Uterus (tissue), 4 donors: ENCODE measurements around the gene AJAP1. TPM values are rescaled to one million over a fixed set of nuclear protein-coding genes. Genes with fewer than 3 reads are reported as not detected.

Experiments used
- DNase-seq, 2 donors: peaks; one replicate each; pipeline ENCODE4 v3.0.0-alpha.2; 2019 to 2020
- H3K27ac ChIP-seq, 2 donors: fragments of 200-600 bp; sonication (generic); 1 replicate in 1 of 2; 2 replicates in 1 of 2; pipeline ENCODE4 v1.5.1; 2016 to 2018
- H3K27me3 ChIP-seq, 2 donors: fragments of 200-600 bp; sonication (generic); one replicate each; pipeline ENCODE4 v1.5.1; 2018 to 2019; ENCODE audit warnings: control low read depth in 1 of 2
- H3K36me3 ChIP-seq, 2 donors: fragments of 200-600 bp; sonication (generic); one replicate each; pipeline ENCODE4 v1.5.1; 2019; ENCODE audit warnings: control low read depth in 1 of 2
- H3K4me1 ChIP-seq, 2 donors: fragments of 200-600 bp; sonication (generic); one replicate each; pipeline ENCODE4 v1.5.1; 2018 to 2019; ENCODE audit warnings: control low read depth in 1 of 2
- H3K4me3 ChIP-seq, 2 donors: fragments of 200-600 bp; sonication (generic); 1 replicate in 1 of 2; 2 replicates in 1 of 2; pipeline ENCODE4 v1.5.1; 2018 to 2019; ENCODE audit warnings: mild to moderate bottlenecking in 1 of 2
- H3K9me3 ChIP-seq, 2 donors: fragments of 200-600 bp; sonication (generic); one replicate each; pipeline ENCODE4 v1.5.1; 2019; ENCODE audit warnings: control low read depth in 1 of 2
- CTCF ChIP-seq, 4 experiments: fragments of 200-600 bp in 2 of 4; fragments of 450-650 bp in 2 of 4; sonication (generic) in 2 of 4; IDR thresholded peaks; one replicate each; pipeline ENCODE4 v1.5.1; 2016 to 2019; ENCODE audit warnings: antibody characterized with exemption in 4 of 4, mild to moderate bottlenecking in 2 of 4, moderate library complexity in 1 of 4
- POLR2A ChIP-seq, 2 donors: fragments of 450-650 bp; IDR thresholded peaks; one replicate each; pipeline ENCODE4 v1.6.1; 2016; ENCODE audit warnings: antibody characterized with exemption in 2 of 2, mild to moderate bottlenecking in 1 of 2, moderate library complexity in 1 of 2
- intact Hi-C: fragments of 100-400 bp; cut with DNase I; formaldehyde crosslinking; loops from one replicate; pipeline ENCODE4 v1.15.1; 2023; ENCODE audit warnings: low total_unique reads
- total RNA-seq, 4 donors: library from RNA; depleted of rRNA in 3 of 4; stranded (reverse); fragments of >200 nt in 3 of 4; gene quantifications; one replicate each; pipeline versions ENCODE4 v1.1.0 to v1.2.4, GENCODE V29; 2014 to 2023
- donor health status: DM: yes; HTN: yes; CAD: no.

AJAP1 gene
- total RNA-seq, 4 donors from 2014 or later: 0.97 to 2.7 (median 2.0) TPM; not detected in 1

GRCh38 chr1:4636644-4637380 lies 17.6 kb upstream of the AJAP1 start:
- H3K27me3 ChIP-seq: no peaks in the 10 kb centered on the region
- no peaks in the 10 kb centered on the region for H3K9me3 ChIP-seq
- H3K4me3 ChIP-seq: no peak overlapping the region
- H3K27ac ChIP-seq: no peak overlapping the region
- DNase-seq: no peak
- TF ChIP-seq POLR2A (IDR thresholded peaks at IDR 0.05): no peak
- TF ChIP-seq CTCF (IDR thresholded peaks at IDR 0.05): no peak
- intact Hi-C loops: no loop called here
- H3K36me3 ChIP-seq: no peaks in the 10 kb centered on the region
- no peaks in the 10 kb centered on the region for H3K4me1 ChIP-seq

- H3K4me1 ChIP-seq: no peaks in the 10 kb centered on the region
- DNase-seq: no peak
- no peaks in the 10 kb centered on the region for H3K9me3 ChIP-seq
- H3K36me3 ChIP-seq: no peaks in the 10 kb centered on the region
- H3K27me3 ChIP-seq: no peaks in the 10 kb centered on the region
- H3K27ac ChIP-seq: no peak overlapping the region
- intact Hi-C loops: no loop called here
- TF ChIP-seq CTCF (IDR thresholded peaks at IDR 0.05) (no peak), POLR2A (IDR thresholded peaks at IDR 0.05) (no peak)
- H3K4me3 ChIP-seq: no peak overlapping the region
These were observed 16.6 kb upstream of the AJAP1 start for GRCh38 chr1:4637616-4638344.

- intact Hi-C loops: no loop called here
These were observed 16.1 kb upstream of the AJAP1 start for GRCh38 chr1:4638345-4638729.

GRCh38 chr1:4640931-4641330 lies 13.5 kb upstream of the AJAP1 start:
- Histone ChIP-seq H3K4me1 (no peaks in the 10 kb centered on the region), H3K36me3 (no peaks in the 10 kb centered on the region), H3K27ac (no peak overlapping the region), H3K4me3 (no peak overlapping the region), H3K9me3 (no peaks in the 10 kb centered on the region), H3K27me3 (no peaks in the 10 kb centered on the region)
- intact Hi-C loops: no loop called here
- no peak for TF ChIP-seq POLR2A (IDR thresholded peaks at IDR 0.05)
- no peak for TF ChIP-seq CTCF (IDR thresholded peaks at IDR 0.05)
- no peak for DNase-seq

More at GRCh38 chr1:4638345-4638729, 16.1 kb upstream of the AJAP1 start:
- Histone ChIP-seq H3K27me3 (no peaks in the 10 kb centered on the region), H3K4me1 (no peaks in the 10 kb centered on the region), H3K4me3 (no peak overlapping the region), H3K36me3 (no peaks in the 10 kb centered on the region), H3K27ac (no peak overlapping the region), H3K9me3 (no peaks in the 10 kb centered on the region)
- no peak for TF ChIP-seq CTCF (IDR thresholded peaks at IDR 0.05)
- TF ChIP-seq POLR2A (IDR thresholded peaks at IDR 0.05): no peak
- no peak for DNase-seq

GRCh38 chr1:4647391-4647790 lies 7.0 kb upstream of the AJAP1 start:
- DNase-seq: no peak
- H3K27ac ChIP-seq: no peak overlapping the region
- H3K9me3 ChIP-seq: no peaks in the 10 kb centered on the region
- no peaks in the 10 kb centered on the region for H3K4me1 ChIP-seq
- no peaks in the 10 kb centered on the region for H3K36me3 ChIP-seq
- intact Hi-C loops: no loop called here
- H3K27me3 ChIP-seq: no peaks in the 10 kb centered on the region
- TF ChIP-seq CTCF (IDR thresholded peaks at IDR 0.05) (no peak), POLR2A (IDR thresholded peaks at IDR 0.05) (no peak)
- no peak overlapping the region for H3K4me3 ChIP-seq
